GM23248 (cell line): ENCODE data around the gene C11orf98.

Experiments
- EZH2 ChIP-seq: fragments of 200-600 bp; sonication (generic); IDR thresholded peaks from 2 replicates; pipeline ENCODE4 v1.6.1; 2018; ENCODE audit warnings: antibody characterized with exemption, mild to moderate bottlenecking; ENCODE audit not compliant: insufficient read depth, poor library complexity, severe bottlenecking
- EZH2phosphoT487 ChIP-seq: fragments of 200-600 bp; sonication (generic); IDR thresholded peaks from 2 replicates; pipeline ENCODE4 v1.6.1; 2018; ENCODE audit warnings: antibody characterized with exemption, moderate library complexity, mild to moderate bottlenecking, low read depth; ENCODE audit not compliant: insufficient read depth

DNA sequence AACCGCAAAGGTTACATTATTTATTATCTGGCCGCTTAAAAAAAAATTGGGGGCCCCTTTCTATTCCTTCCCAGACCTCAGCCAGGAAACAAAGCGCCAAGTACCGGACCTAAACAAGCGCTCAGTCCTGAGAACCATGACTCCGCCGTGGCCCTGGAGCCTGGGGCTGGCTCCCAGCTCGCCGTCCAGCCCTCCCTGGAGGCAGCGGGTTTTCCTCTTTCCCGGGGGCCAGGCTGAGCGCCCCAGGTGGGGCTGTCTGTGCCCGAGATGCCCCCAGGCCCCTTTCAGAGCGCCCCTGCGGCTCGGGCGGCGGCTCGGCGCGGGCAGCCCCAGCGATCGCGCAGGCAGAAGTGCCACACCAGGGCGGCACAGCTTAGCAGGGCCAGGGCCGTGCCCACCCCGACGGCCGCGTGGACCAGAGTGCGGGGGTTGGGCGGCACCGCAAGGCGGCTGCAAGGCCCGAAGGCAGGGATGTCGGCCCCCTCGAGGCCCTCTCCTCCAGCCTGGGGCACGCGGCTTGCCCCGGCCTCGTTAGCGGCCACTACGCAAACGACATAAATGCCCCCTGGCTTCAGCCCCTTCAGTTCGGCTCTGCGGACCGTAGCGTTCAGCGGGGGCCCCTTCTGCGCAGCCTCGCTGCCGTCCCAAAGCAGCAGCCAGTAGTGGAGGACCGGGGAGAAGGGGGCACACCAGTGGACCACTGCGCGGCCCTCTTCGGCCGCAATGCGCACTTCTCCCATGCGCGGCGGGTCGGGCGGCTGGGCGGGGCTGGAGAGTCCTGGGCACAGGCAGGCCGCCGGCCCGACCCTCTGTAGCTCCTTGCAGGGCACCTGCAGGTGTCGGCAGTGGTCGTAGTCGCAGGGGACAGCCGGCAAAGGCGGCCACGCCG lies 22.7 kb upstream of the C11orf98 start:
- TF ChIP-seq EZH2 (no peak), EZH2phosphoT487 (no peak)
